ENCODE measurements around the gene PDCD4. TPM values are rescaled to one million over a fixed set of nuclear protein-coding genes. Genes with fewer than 3 reads are reported as not detected.

PDCD4 gene
- total RNA-seq, 2 donors from 2014 or later = 307 TPM

- ATAC-seq (no peak), DNase-seq (no peak)
- H3K9me3 ChIP-seq (ENCODE audit: control insufficient read depth, low read length, poor library complexity, severe bottlenecking) = no peaks in the 10 kb centered on the region
- H3K27ac Mint-ChIP-seq = no peak overlapping the region
- H3K36me3 Mint-ChIP-seq (ENCODE audit: low read depth) = peaks cover 6% of the 10 kb centered on the region
- H3K27me3 Mint-ChIP-seq = no peaks in the 10 kb centered on the region
- H3K4me3 Mint-ChIP-seq = no peak overlapping the region
- peaks cover 15% of the 10 kb centered on the region for H3K4me1 Mint-ChIP-seq
Observed at GRCh38 chr10:110939419-110939818, 67.7 kb downstream of the PDCD4 start.

GRCh38 chr10:110944792-110945396, 73.2 kb downstream of the PDCD4 start:
- no peak for DNase-seq
- no peak for ATAC-seq
- Mint-ChIP-seq H3K36me3 (ENCODE audit: low read depth) (peaks cover 5% of the 10 kb centered on the region), H3K27me3 (no peaks in the 10 kb centered on the region), H3K4me3 (no peak overlapping the region), H3K27ac (no peak overlapping the region), H3K4me1 (peaks cover 28% of the 10 kb centered on the region)
- H3K9me3 ChIP-seq (ENCODE audit: control insufficient read depth, low read length, poor library complexity, severe bottlenecking) = no peaks in the 10 kb centered on the region

- H3K27ac Mint-ChIP-seq = no peak overlapping the region
- H3K4me1 Mint-ChIP-seq = peaks cover 28% of the 10 kb centered on the region
- H3K4me3 Mint-ChIP-seq = no peak overlapping the region
- DNase-seq (no peak), ATAC-seq (no peak)
- no peaks in the 10 kb centered on the region for H3K27me3 Mint-ChIP-seq
- no peaks in the 10 kb centered on the region for H3K9me3 ChIP-seq (ENCODE audit: control insufficient read depth, low read length, poor library complexity, severe bottlenecking)
- peaks cover 5% of the 10 kb centered on the region for H3K36me3 Mint-ChIP-seq (ENCODE audit: low read depth)
Observed at GRCh38 chr10:110946496-110946895, 74.8 kb downstream of the PDCD4 start.

- DNase-seq = no peak
- ATAC-seq = no peak
- H3K4me3 Mint-ChIP-seq = no peak overlapping the region
- peaks cover 28% of the 10 kb centered on the region for H3K4me1 Mint-ChIP-seq
- peaks cover 6% of the 10 kb centered on the region for H3K36me3 Mint-ChIP-seq (ENCODE audit: low read depth)
- no peaks in the 10 kb centered on the region for H3K27me3 Mint-ChIP-seq
- H3K9me3 ChIP-seq (ENCODE audit: control insufficient read depth, low read length, poor library complexity, severe bottlenecking) = no peaks in the 10 kb centered on the region
- H3K27ac Mint-ChIP-seq = no peak overlapping the region
Observed at GRCh38 chr10:110947061-110947595, 75.4 kb downstream of the PDCD4 start.

Other genes with a start within 250 kb of the PDCD4 start
- gene RBM20, start 227.6 kb upstream of the PDCD4 start, total RNA-seq = not detected
- gene BBIP1, start 47.3 kb downstream of the PDCD4 start, total RNA-seq = 10 to 100 TPM; 30.8 to 36.4 TPM
- gene SHOC2, start 47.7 kb downstream of the PDCD4 start, total RNA-seq = 10 to 100 TPM; 68.0 to 71.1 TPM
- gene ADRA2A, start 205.1 kb downstream of the PDCD4 start, total RNA-seq = 1 to 10 TPM in 1 of 2 donors, not detected in 1; 1.9 TPM

Measured in T-helper 17 cell (primary cell).